Natural killer cell (primary cell): Measurements from ENCODE around the gene TECTA. TPM values are rescaled to one million over a fixed set of nuclear protein-coding genes. Genes with fewer than 3 reads are reported as not detected.

ENCODE experiments used
- ATAC-seq, 3 donors: fragments of 150-1000 bp in 2 of 3; fragments of 200-7000 bp in 1 of 3; cut with Tn5 transposase; 1 replicate in 1 of 3; 2 replicates in 2 of 3; pipeline ENCODE4 v1.10.0; 2021; ENCODE audit warnings: mild to moderate bottlenecking in 2 of 3, moderate library complexity in 2 of 3
- DNase-seq, 2 donors: peaks; one replicate each; pipeline versions ENCODE4 v3.0.0 to v3.0.0-alpha.2; 2013 to 2021; ENCODE audit warnings: mixed read lengths in 1 of 2
- H3K27ac ChIP-seq: one replicate; pipeline ENCODE4 v1.5.1; 2013; ENCODE audit warnings: mild to moderate bottlenecking, low read length
- H3K27me3 ChIP-seq: one replicate; pipeline ENCODE4 v1.6.1; 2013; ENCODE audit warnings: low read length; ENCODE audit not compliant: control insufficient read depth, insufficient read depth
- H3K36me3 ChIP-seq: one replicate; pipeline ENCODE4 v1.6.1; 2013; ENCODE audit warnings: low read length; ENCODE audit not compliant: control insufficient read depth, insufficient read depth
- H3K4me1 ChIP-seq: one replicate; pipeline ENCODE4 v1.6.1; 2013; ENCODE audit warnings: low read length; ENCODE audit not compliant: control insufficient read depth, insufficient read depth
- H3K4me3 ChIP-seq: one replicate; pipeline ENCODE4 v1.5.1; 2013; ENCODE audit warnings: low read length
- H3K9me3 ChIP-seq: one replicate; pipeline ENCODE4 v1.6.1; 2013; ENCODE audit warnings: low read length; ENCODE audit not compliant: control insufficient read depth, insufficient read depth
- H3K27ac Mint-ChIP-seq, 2 donors: one replicate each; pipeline ENCODE4 v1.8.0; 2022; ENCODE audit warnings: mild to moderate bottlenecking in 2 of 2, mixed read lengths in 2 of 2, moderate library complexity in 1 of 2
- H3K27me3 Mint-ChIP-seq, 2 donors: one replicate each; pipeline ENCODE4 v1.8.0; 2022; ENCODE audit warnings: low read depth in 2 of 2, mixed read lengths in 2 of 2
- H3K36me3 Mint-ChIP-seq: one replicate; pipeline ENCODE4 v1.8.0; 2022; ENCODE audit warnings: mixed read lengths
- H3K4me1 Mint-ChIP-seq, 2 donors: one replicate each; pipeline ENCODE4 v1.8.0; 2022; ENCODE audit warnings: mixed read lengths in 2 of 2
- H3K4me3 Mint-ChIP-seq: one replicate; pipeline ENCODE4 v1.8.0; 2022; ENCODE audit warnings: mild to moderate bottlenecking, moderate library complexity, mixed read lengths
- H3K9me3 Mint-ChIP-seq, 2 donors: one replicate each; pipeline ENCODE4 v1.8.0; 2022; ENCODE audit warnings: mixed read lengths in 2 of 2
- WGBS: methylation state at CpG from one replicate; pipeline ENCODE4 v1.1.7; 2013; ENCODE audit warnings: missing lambda C conversion rate; ENCODE audit not compliant: insufficient coverage; 5-methylcytosine and 5-hydroxymethylcytosine counted together
- intact Hi-C: fragments of 100-400 bp; cut with micrococcal nuclease; formaldehyde crosslinking; loops from one replicate; pipeline ENCODE4 v1.14.2; 2022
- total RNA-seq, 4 donors: library from RNA; stranded (reverse); fragments of 120-200 nt in 1 of 4; gene quantifications; one replicate each; pipeline versions ENCODE4 v1.2.3 to v1.2.4, GENCODE V29; 2013 to 2022
- TF ChIP-seq, protein P1 (sequence below): fragments of 200-600 bp; IDR thresholded peaks from one replicate; pipeline ENCODE4 v1.8.0; 2022; ENCODE audit warnings: antibody characterized with exemption

TECTA gene
- total RNA-seq, 3 donors from 2014 or later (not counting 1 experiment from before 2014, with no cell fraction given): 0.50 to 0.57 (median 0.56) TPM

DNA sequence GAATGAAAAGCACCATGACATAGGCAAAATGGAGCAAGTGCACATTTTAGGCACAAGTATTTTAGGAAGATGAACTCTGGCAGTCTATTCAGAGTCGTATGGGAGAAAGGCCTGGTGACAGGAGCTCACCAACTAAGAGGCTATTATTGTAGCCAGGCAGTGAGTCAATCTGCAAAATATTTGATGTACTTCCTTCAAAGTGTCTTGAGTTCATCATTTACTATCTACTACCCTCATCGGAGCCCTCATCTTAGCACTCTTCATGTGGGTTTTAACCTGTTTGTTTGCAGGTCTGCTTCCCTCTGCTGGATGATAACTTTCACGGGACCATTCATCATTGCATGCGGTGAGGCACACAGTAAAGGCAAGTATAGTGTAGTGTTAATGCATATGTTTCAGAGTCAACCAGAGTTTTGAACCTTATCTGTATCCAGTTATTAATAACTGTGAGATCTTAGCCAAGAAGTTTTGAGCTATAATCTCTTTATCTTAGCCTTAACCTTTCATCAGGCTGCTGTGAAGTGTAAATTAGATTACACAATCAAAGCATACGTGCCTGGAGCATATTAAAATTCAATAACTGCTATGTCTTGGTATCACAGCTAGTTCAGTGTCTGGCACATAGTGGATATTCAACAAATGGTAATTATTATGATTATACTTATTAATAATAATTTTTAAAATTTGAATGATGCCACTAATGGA lies 120.6 kb downstream of the TECTA start:
- H3K27me3 ChIP-seq: no peaks in the 10 kb centered on the region
- Mint-ChIP-seq H3K4me1 (no peaks in the 10 kb centered on the region), H3K36me3 (no peaks in the 10 kb centered on the region), H3K4me3 (no peak overlapping the region), H3K27ac (no peak overlapping the region), H3K9me3 (no peaks in the 10 kb centered on the region), H3K27me3 (peaks cover 23 to 34% of the 10 kb centered on the region in 2 donors)
- 78% methylated on average over 5 of the region's 5 CpGs for WGBS
- TF ChIP-seq, protein P1, sequence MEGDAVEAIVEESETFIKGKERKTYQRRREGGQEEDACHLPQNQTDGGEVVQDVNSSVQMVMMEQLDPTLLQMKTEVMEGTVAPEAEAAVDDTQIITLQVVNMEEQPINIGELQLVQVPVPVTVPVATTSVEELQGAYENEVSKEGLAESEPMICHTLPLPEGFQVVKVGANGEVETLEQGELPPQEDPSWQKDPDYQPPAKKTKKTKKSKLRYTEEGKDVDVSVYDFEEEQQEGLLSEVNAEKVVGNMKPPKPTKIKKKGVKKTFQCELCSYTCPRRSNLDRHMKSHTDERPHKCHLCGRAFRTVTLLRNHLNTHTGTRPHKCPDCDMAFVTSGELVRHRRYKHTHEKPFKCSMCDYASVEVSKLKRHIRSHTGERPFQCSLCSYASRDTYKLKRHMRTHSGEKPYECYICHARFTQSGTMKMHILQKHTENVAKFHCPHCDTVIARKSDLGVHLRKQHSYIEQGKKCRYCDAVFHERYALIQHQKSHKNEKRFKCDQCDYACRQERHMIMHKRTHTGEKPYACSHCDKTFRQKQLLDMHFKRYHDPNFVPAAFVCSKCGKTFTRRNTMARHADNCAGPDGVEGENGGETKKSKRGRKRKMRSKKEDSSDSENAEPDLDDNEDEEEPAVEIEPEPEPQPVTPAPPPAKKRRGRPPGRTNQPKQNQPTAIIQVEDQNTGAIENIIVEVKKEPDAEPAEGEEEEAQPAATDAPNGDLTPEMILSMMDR: no peak
- DNase-seq: no peak
- no peaks in the 10 kb centered on the region for H3K4me1 ChIP-seq
- H3K36me3 ChIP-seq: no peaks in the 10 kb centered on the region
- H3K4me3 ChIP-seq: no peak overlapping the region
- H3K9me3 ChIP-seq: no peaks in the 10 kb centered on the region
- no peak overlapping the region for H3K27ac ChIP-seq
- intact Hi-C loops: no loop called here
- no peak for ATAC-seq

DNA sequence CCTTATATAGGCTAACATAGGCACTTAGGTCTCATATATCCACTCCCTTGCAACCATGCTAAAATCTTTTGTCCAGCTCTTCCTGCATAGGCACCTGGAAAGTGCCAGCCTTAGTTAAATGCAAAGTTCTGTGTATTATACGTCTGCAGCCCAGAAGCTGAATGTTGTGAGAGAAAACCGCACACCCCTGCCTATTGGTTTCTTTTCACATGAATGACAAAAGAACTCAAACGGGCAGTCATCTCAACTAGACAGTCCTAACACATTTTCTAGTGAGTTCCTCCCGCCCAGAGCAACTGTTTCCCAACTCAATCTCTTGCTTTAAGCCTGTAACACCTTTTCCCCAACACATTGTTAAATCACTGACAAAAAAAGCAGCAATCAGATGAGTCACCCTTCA lies 122.1 kb downstream of the TECTA start:
- Histone ChIP-seq H3K27me3 (no peaks in the 10 kb centered on the region), H3K36me3 (no peaks in the 10 kb centered on the region), H3K4me1 (no peaks in the 10 kb centered on the region), H3K9me3 (no peaks in the 10 kb centered on the region), H3K27ac (no peak overlapping the region), H3K4me3 (no peak overlapping the region)
- no peak for ATAC-seq
- peaks cover 20 to 24% of the 10 kb centered on the region in 2 donors for H3K27me3 Mint-ChIP-seq
- no peak for DNase-seq
- no peaks in the 10 kb centered on the region for H3K4me1 Mint-ChIP-seq
- no peak overlapping the region for H3K4me3 Mint-ChIP-seq
- H3K9me3 Mint-ChIP-seq: no peaks in the 10 kb centered on the region
- H3K27ac Mint-ChIP-seq: no peak overlapping the region
- H3K36me3 Mint-ChIP-seq: no peaks in the 10 kb centered on the region
- WGBS: 79% methylated on average over 4 of the region's 4 CpGs
- intact Hi-C loops: no loop called here
- TF ChIP-seq, protein P1: no peak

DNA sequence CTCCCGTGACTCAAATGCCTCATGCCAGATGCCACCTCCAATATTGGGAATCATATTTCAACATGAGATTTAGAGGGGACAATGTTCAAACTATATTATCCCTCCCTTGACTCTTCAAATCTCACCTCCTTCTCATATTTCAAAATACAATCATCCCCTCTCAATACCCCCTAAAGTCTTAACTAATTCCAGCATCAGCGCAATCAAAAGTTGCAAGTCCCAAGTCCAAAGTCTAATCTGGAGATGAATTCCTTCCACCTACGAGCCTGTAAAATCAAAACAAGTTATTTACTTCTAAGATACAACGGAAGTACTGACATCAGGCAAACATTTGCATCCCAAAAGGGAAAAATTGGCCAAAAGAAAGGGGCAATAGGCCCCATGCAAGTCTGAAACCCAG lies 124.3 kb downstream of the TECTA start:
- Histone ChIP-seq H3K4me3 (no peak overlapping the region), H3K36me3 (no peaks in the 10 kb centered on the region), H3K27ac (no peak overlapping the region), H3K4me1 (no peaks in the 10 kb centered on the region), H3K9me3 (no peaks in the 10 kb centered on the region), H3K27me3 (peaks cover 4% of the 10 kb centered on the region)
- ATAC-seq (no peak), DNase-seq (no peak)
- no peak overlapping the region for H3K27ac Mint-ChIP-seq
- TF ChIP-seq, protein P1: no peak
- intact Hi-C loops: no loop called here
- no peaks in the 10 kb centered on the region for H3K9me3 Mint-ChIP-seq
- 86% methylated on average over 4 of the region's 4 CpGs for WGBS
- H3K36me3 Mint-ChIP-seq: no peaks in the 10 kb centered on the region
- H3K4me3 Mint-ChIP-seq: no peak overlapping the region
- peaks cover 19 to 23% of the 10 kb centered on the region in 2 donors for H3K27me3 Mint-ChIP-seq
- no peaks in the 10 kb centered on the region for H3K4me1 Mint-ChIP-seq
